ENCODE results near the gene ANK3. TPM values are rescaled to one million over a fixed set of nuclear protein-coding genes. Genes with fewer than 3 reads are reported as not detected.

The ANK3 gene
- total RNA-seq, 1 experiment from 2014 or later = 29.8 TPM

GRCh38 chr10:60390224-60390626, 550 bp upstream of the ANK3 start:
- Mint-ChIP-seq H3K36me3 (ENCODE audit: insufficient read depth, unreplicated experiment) (no peaks in the 10 kb centered on the region), H3K27me3 (ENCODE audit: unreplicated experiment) (no peaks in the 10 kb centered on the region), H3K4me3 (ENCODE audit: low read depth, unreplicated experiment) (no peak overlapping the region), H3K9me3 (ENCODE audit: low read depth, unreplicated experiment) (no peaks in the 10 kb centered on the region), H3K27ac (ENCODE audit: unreplicated experiment) (no peak overlapping the region), H3K4me1 (ENCODE audit: low read depth, unreplicated experiment) (peaks cover 19% of the 10 kb centered on the region)
- no peak for DNase-seq
- intact Hi-C loops (cut with micrococcal nuclease; ENCODE audit: unreplicated experiment) = no loop called here
- CTCF ChIA-PET = no interaction called here
- no TSS peak for BruUV-seq (replicated peaks)
- no peak for TF ChIP-seq CTCF (IDR thresholded peaks at IDR 0.05; ENCODE audit: unreplicated experiment)

- no TSS peak for BruUV-seq (replicated peaks)
- CTCF ChIA-PET = no interaction called here
- no peak for DNase-seq
- TF ChIP-seq CTCF (IDR thresholded peaks at IDR 0.05; ENCODE audit: unreplicated experiment) = no peak
- Mint-ChIP-seq H3K36me3 (ENCODE audit: insufficient read depth, unreplicated experiment) (no peaks in the 10 kb centered on the region), H3K27ac (ENCODE audit: unreplicated experiment) (no peak overlapping the region), H3K4me3 (ENCODE audit: low read depth, unreplicated experiment) (no peak overlapping the region), H3K4me1 (ENCODE audit: low read depth, unreplicated experiment) (peaks cover 29% of the 10 kb centered on the region), H3K9me3 (ENCODE audit: low read depth, unreplicated experiment) (no peaks in the 10 kb centered on the region), H3K27me3 (ENCODE audit: unreplicated experiment) (no peaks in the 10 kb centered on the region)
- intact Hi-C loops (cut with micrococcal nuclease; ENCODE audit: unreplicated experiment) = no loop called here
Measured at GRCh38 chr10:60388709-60389301, 870 bp downstream of the ANK3 start.

DNA sequence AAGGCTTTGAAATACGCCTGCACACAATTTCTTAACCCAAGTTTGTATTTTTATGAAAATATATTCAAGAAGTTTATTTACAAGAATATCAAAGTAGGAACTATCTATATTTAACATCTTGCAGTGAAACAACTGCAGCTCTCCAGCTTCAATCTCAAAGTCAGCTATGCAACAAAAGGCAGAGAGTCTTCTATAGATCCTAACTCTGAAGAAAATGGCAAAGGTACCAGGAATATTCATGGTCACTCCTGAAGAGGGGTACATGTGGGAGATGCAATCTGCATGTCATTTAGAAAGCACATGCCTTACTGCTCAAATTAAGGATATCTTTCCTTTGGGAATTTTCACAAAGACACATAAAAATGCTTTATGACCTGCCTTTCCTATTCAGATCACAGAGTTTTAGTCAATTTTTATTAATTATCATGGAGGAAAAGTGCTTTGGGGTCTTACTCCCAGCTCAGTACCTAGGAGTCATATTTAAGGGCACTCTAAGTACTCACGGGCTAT, 1.5 kb downstream of the ANK3 start:
- Mint-ChIP-seq H3K27me3 (ENCODE audit: unreplicated experiment) (no peaks in the 10 kb centered on the region), H3K36me3 (ENCODE audit: insufficient read depth, unreplicated experiment) (peaks cover 3% of the 10 kb centered on the region), H3K27ac (ENCODE audit: unreplicated experiment) (no peak overlapping the region), H3K4me1 (ENCODE audit: low read depth, unreplicated experiment) (peaks cover 36% of the 10 kb centered on the region), H3K4me3 (ENCODE audit: low read depth, unreplicated experiment) (no peak overlapping the region), H3K9me3 (ENCODE audit: low read depth, unreplicated experiment) (no peaks in the 10 kb centered on the region)
- TF ChIP-seq CTCF (IDR thresholded peaks at IDR 0.05; ENCODE audit: unreplicated experiment) = no peak
- intact Hi-C loops (cut with micrococcal nuclease; ENCODE audit: unreplicated experiment) = no loop called here
- no TSS peak for BruUV-seq (replicated peaks)
- CTCF ChIA-PET = no interaction called here
- DNase-seq = no peak

DNA sequence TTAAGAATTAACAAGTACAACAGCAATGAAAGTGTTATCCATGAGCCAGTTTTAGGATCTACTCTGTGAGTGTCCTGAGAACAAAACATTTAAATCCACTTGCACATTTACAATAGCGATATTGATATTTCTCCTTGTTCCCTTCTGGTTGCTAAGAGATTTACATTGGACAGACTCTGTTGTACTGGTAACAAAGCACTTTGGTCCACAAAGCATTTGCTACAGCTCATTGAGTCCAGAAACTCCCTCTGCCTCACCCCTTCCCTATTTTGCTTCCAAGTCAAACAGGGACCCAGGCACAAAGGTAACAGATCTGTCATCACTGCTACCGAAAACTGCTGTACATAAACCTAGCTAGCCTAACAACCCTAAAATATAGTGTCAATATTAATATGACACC, 2.1 kb downstream of the ANK3 start:
- CTCF ChIA-PET = no interaction called here
- intact Hi-C loops (cut with micrococcal nuclease; ENCODE audit: unreplicated experiment) = no loop called here
- Mint-ChIP-seq H3K4me3 (ENCODE audit: low read depth, unreplicated experiment) (no peak overlapping the region), H3K27ac (ENCODE audit: unreplicated experiment) (no peak overlapping the region), H3K36me3 (ENCODE audit: insufficient read depth, unreplicated experiment) (peaks cover 4% of the 10 kb centered on the region), H3K4me1 (ENCODE audit: low read depth, unreplicated experiment) (peaks cover 40% of the 10 kb centered on the region), H3K27me3 (ENCODE audit: unreplicated experiment) (no peaks in the 10 kb centered on the region), H3K9me3 (ENCODE audit: low read depth, unreplicated experiment) (no peaks in the 10 kb centered on the region)
- DNase-seq = no peak
- BruUV-seq (replicated peaks) = no TSS peak
- no peak for TF ChIP-seq CTCF (IDR thresholded peaks at IDR 0.05; ENCODE audit: unreplicated experiment)
